T-cell (primary cell): Measurements from ENCODE around the gene ATP2A3. TPM values are rescaled to one million over a fixed set of nuclear protein-coding genes. Genes with fewer than 3 reads are reported as not detected.
A peak's percentile ranks its signal among the peaks of the same experiment; 100 is the strongest.

Source experiments
- ATAC-seq, 4 experiments: fragments of 200-7000 bp in 3 of 4; fragments of 150-1000 bp in 1 of 4; cut with Tn5 transposase; replicated peaks in 1 of 4; 1 replicate in 3 of 4; 2 replicates in 1 of 4; pipeline ENCODE4 v1.10.0; 2021; ENCODE audit warnings: moderate library complexity in 3 of 4, mild to moderate bottlenecking in 2 of 4, moderate number of reproducible peaks in 1 of 4
- CTCF ChIA-PET, 2 donors: fragments of 300-600 bp; sonication (Branson Sonifier 250); formaldehyde crosslinking; loops; one replicate each; lab custom pipeline; 2022; ENCODE audit warnings: antibody characterized with exemption in 2 of 2; lab: Charles Lee
- POLR2A ChIA-PET, 2 donors: fragments of 300-600 bp; sonication (Branson Sonifier 250); formaldehyde crosslinking; loops; one replicate each; lab custom pipeline; 2022; ENCODE audit warnings: antibody characterized with exemption in 2 of 2; lab: Charles Lee
- DNase-seq, 35 experiments: peaks; one replicate each; pipeline versions ENCODE4 v3.0.0 to v3.0.0-alpha.2; 2013 to 2023
- H3K27ac ChIP-seq: one replicate; pipeline ENCODE4 v1.5.1; 2013; ENCODE audit warnings: low read length
- H3K27me3 ChIP-seq, 2 experiments: replicated peaks in 1 of 2; 1 replicate in 1 of 2; 2 replicates in 1 of 2; pipeline versions ENCODE4 v1.6.1 to v1.7.0; 2013; ENCODE audit warnings: low read length in 1 of 2, mixed read lengths in 1 of 2; ENCODE audit not compliant: control insufficient read depth in 2 of 2, insufficient read depth in 2 of 2; ENCODE audit errors: extremely low read depth in 1 of 2
- H3K36me3 ChIP-seq, 2 donors: 1 replicate in 1 of 2; 2 replicates in 1 of 2; pipeline versions ENCODE4 v1.6.1 to v1.7.0; 2013; ENCODE audit warnings: low read length in 1 of 2; ENCODE audit not compliant: control insufficient read depth in 2 of 2, insufficient read depth in 1 of 2; ENCODE audit errors: extremely low read depth in 1 of 2
- H3K4me1 ChIP-seq, 2 experiments: 1 replicate in 1 of 2; 2 replicates in 1 of 2; pipeline versions ENCODE4 v1.6.1 to v1.7.0; 2013; ENCODE audit warnings: low read length in 2 of 2, mixed read lengths in 1 of 2; ENCODE audit not compliant: insufficient read depth in 2 of 2, control insufficient read depth in 1 of 2; ENCODE audit errors: extremely low read depth in 1 of 2
- H3K4me3 ChIP-seq, 2 donors: 1 replicate in 1 of 2; 2 replicates in 1 of 2; pipeline versions ENCODE4 v1.5.1 to v1.7.0; 2013; ENCODE audit warnings: mild to moderate bottlenecking in 2 of 2, low read length in 1 of 2, moderate library complexity in 1 of 2; ENCODE audit not compliant: control insufficient read depth in 1 of 2; ENCODE audit errors: extremely low read depth in 1 of 2
- H3K9me3 ChIP-seq: 2 replicates; pipeline ENCODE4 v1.7.0; 2013
- H3K27ac Mint-ChIP-seq, 2 donors: one replicate each; pipeline ENCODE4 v1.8.0; 2020 to 2021; ENCODE audit warnings: mild to moderate bottlenecking in 2 of 2, mixed read lengths in 2 of 2
- H3K27me3 Mint-ChIP-seq, 2 donors: one replicate each; pipeline ENCODE4 v1.8.0; 2021 to 2022; ENCODE audit warnings: mixed read lengths in 2 of 2
- H3K36me3 Mint-ChIP-seq: one replicate; pipeline ENCODE4 v1.8.0; 2021; ENCODE audit warnings: mixed read lengths
- H3K4me1 Mint-ChIP-seq, 3 donors: one replicate each; pipeline ENCODE4 v1.8.0; 2020 to 2022; ENCODE audit warnings: mixed read lengths in 3 of 3, mild to moderate bottlenecking in 1 of 3
- H3K4me3 Mint-ChIP-seq, 3 donors: one replicate each; pipeline ENCODE4 v1.8.0; 2020 to 2022; ENCODE audit warnings: mild to moderate bottlenecking in 3 of 3, mixed read lengths in 3 of 3, moderate library complexity in 3 of 3
- H3K9me3 Mint-ChIP-seq, 3 donors: one replicate each; pipeline ENCODE4 v1.8.0; 2020 to 2022; ENCODE audit warnings: mixed read lengths in 3 of 3
- WGBS: methylation state at CpG from one replicate; pipeline ENCODE4 v1.1.5; 2013; ENCODE audit warnings: missing lambda C conversion rate; ENCODE audit not compliant: insufficient coverage; 5-methylcytosine and 5-hydroxymethylcytosine counted together
- total RNA-seq, 35 experiments: library from RNA in 6 of 35; stranded (reverse) in 6 of 35; fragments of 120-200 nt in 1 of 35; gene quantifications; one replicate each; pipeline versions ENCODE4 v1.2.1 to v1.2.4 and lab custom pipeline; 2013 to 2026

The ATP2A3 gene
- total RNA-seq, 5 donors from 2014 or later (not counting 1 experiment from before 2014, with no cell fraction given): 228 to 303 (median 248) TPM

GRCh38 chr17:3886776-3887175, 77.5 kb downstream of the ATP2A3 start:
- Mint-ChIP-seq H3K27me3 (no peaks in the 10 kb centered on the region), H3K9me3 (no peaks in the 10 kb centered on the region), H3K27ac (peak overlapping the region; percentile 79 to 89), H3K4me1 (peaks cover 41 to 42% (median 42%) of the 10 kb centered on the region in 3 donors), H3K4me3 (peak overlapping the region; percentile 22 to 84 (median 34)), H3K36me3 (no peaks in the 10 kb centered on the region)
- peak overlapping the region; percentile 57 for H3K27ac ChIP-seq
- H3K36me3 ChIP-seq: peaks cover 4 to 15% of the 10 kb centered on the region in 2 donors
- H3K9me3 ChIP-seq: no peaks in the 10 kb centered on the region
- 40% methylated on average over 10 of the region's 10 CpGs for WGBS
- peak in 7 of 35 experiments; percentile 3 to 41 (median 17) for DNase-seq
- no peaks in the 10 kb centered on the region for H3K27me3 ChIP-seq
- CTCF ChIA-PET: no interaction called here
- H3K4me1 ChIP-seq: peaks cover 19 to 43% of the 10 kb centered on the region in 2 experiments
- peak; percentile 55 to 66 (median 61) for ATAC-seq
- POLR2A ChIA-PET: no interaction called here
- H3K4me3 ChIP-seq: peak overlapping the region; percentile 6 to 56

DNA sequence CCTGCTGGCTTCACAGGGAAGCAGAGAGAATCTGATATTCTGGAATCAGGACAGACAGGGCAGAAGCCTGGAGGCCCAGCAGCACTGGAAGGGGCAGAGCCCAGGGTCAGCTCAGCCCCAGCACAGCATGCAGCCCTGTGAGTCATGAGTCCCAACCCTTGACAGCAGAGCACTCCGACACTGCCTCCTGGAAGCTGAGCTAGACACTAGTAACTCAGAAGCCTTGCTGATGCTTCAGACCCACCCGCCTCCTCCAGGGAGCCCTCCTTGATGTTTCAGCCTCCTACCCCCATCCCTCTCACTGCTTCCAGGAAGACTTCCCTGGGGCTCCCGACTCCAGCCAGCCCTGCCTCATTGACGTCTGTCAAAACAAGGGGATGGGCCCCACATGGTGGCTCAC, 78.3 kb downstream of the ATP2A3 start:
- ChIA-PET POLR2A (no interaction called here), CTCF (no interaction called here)
- ATAC-seq: no peak
- Histone ChIP-seq H3K4me3 (no peak overlapping the region), H3K27ac (no peak overlapping the region), H3K9me3 (no peaks in the 10 kb centered on the region), H3K4me1 (peaks cover 19 to 35% of the 10 kb centered on the region in 2 experiments), H3K27me3 (no peaks in the 10 kb centered on the region), H3K36me3 (peaks cover 4 to 15% of the 10 kb centered on the region in 2 donors)
- H3K9me3 Mint-ChIP-seq: no peaks in the 10 kb centered on the region
- 92% methylated on average over 4 of the region's 4 CpGs for WGBS
- peaks cover 33 to 35% (median 34%) of the 10 kb centered on the region in 3 donors for H3K4me1 Mint-ChIP-seq
- H3K4me3 Mint-ChIP-seq: peak overlapping the region in 1 of 3 donors; percentile 84
- H3K27me3 Mint-ChIP-seq: no peaks in the 10 kb centered on the region
- peak overlapping the region; percentile 52 to 73 for H3K27ac Mint-ChIP-seq
- H3K36me3 Mint-ChIP-seq: no peaks in the 10 kb centered on the region
- no peak for DNase-seq

DNA sequence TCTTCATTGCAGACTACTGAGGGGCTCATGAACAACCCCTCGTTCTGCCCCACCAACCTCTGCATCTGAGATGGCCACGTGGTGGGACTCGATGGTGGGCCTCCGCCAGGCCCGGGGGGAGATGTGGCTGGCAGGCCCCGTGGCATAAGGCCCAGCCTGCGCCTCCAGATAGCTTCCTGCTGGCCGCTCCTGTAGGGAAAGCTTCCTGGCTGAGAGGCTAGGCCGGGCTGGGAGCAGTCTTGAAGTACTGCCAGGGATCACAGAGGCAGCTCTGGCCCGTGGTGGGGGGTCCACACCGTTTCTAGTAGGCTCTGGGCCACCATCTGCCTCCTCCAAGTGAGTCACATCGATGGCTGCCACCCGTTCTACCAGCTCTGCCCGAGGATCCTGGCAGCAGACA, 79.0 kb downstream of the ATP2A3 start:
- no peak overlapping the region for H3K27ac ChIP-seq
- Mint-ChIP-seq H3K4me3 (no peak overlapping the region), H3K27me3 (no peaks in the 10 kb centered on the region)

GRCh38 chr17:3884188-3884587, 80.0 kb downstream of the ATP2A3 start:
- DNase-seq (no peak), ATAC-seq (no peak)
- no peaks in the 10 kb centered on the region for H3K9me3 Mint-ChIP-seq
- no peaks in the 10 kb centered on the region for H3K9me3 ChIP-seq
- H3K36me3 ChIP-seq: peaks cover 4 to 17% of the 10 kb centered on the region in 2 donors
- no peak overlapping the region for H3K4me3 Mint-ChIP-seq
- ChIA-PET POLR2A (no interaction called here), CTCF (no interaction called here)
- no peaks in the 10 kb centered on the region for H3K27me3 ChIP-seq
- WGBS: 93% methylated on average over 10 of the region's 12 CpGs
- no peak overlapping the region for H3K4me3 ChIP-seq
- peaks cover 19 to 32% of the 10 kb centered on the region in 2 experiments for H3K4me1 ChIP-seq
- no peak overlapping the region for H3K27ac ChIP-seq
- no peak overlapping the region for H3K27ac Mint-ChIP-seq
- no peaks in the 10 kb centered on the region for H3K27me3 Mint-ChIP-seq
- H3K4me1 Mint-ChIP-seq: peaks cover 24 to 29% (median 28%) of the 10 kb centered on the region in 3 donors
- H3K36me3 Mint-ChIP-seq: peaks cover 8% of the 10 kb centered on the region

More for the DNA sequence above, 79.0 kb downstream of the ATP2A3 start:
- Mint-ChIP-seq H3K36me3 (no peaks in the 10 kb centered on the region), H3K9me3 (no peaks in the 10 kb centered on the region), H3K27ac (no peak overlapping the region), H3K4me1 (peaks cover 26 to 30% (median 30%) of the 10 kb centered on the region in 3 donors)
- no peaks in the 10 kb centered on the region for H3K27me3 ChIP-seq
- ChIA-PET CTCF (interaction anchor here in 1 of 2 donors (0.9 kb wide), 1 partner anchor 39 kb away, joined by 3 read pairs; no protein-coding TSS in a partner anchor), POLR2A (no interaction called here)
- no peaks in the 10 kb centered on the region for H3K9me3 ChIP-seq
- 91% methylated on average over 13 of the region's 14 CpGs for WGBS
- H3K4me3 ChIP-seq: no peak overlapping the region
- DNase-seq (no peak), ATAC-seq (no peak)
- H3K36me3 ChIP-seq: peaks cover 4 to 15% of the 10 kb centered on the region in 2 donors
- H3K4me1 ChIP-seq: peaks cover 19 to 32% of the 10 kb centered on the region in 2 experiments

DNA sequence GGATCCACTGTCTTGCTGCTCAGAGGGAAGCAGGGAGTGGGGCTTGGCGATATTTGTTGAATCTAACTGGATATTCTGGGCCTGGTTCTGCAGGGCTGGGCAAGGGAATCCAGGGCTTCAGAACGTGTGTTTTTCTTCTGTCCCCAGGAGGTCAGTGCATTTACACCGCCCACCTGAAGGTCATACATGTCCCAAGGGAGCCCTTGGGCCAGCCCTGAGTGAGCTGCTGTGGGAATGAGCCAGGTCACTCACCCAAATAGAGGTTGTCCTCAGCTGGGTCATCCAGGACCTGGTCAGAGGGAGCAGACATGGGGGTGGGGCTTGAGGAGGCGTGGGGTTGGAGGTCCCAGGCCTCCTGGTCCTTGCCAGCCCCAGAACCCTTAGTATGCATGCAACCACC, 82.0 kb downstream of the ATP2A3 start:
- Histone ChIP-seq H3K36me3 (peaks cover 4 to 19% of the 10 kb centered on the region in 2 donors), H3K4me1 (peaks cover 7 to 17% of the 10 kb centered on the region in 2 experiments), H3K4me3 (no peak overlapping the region), H3K27ac (no peak overlapping the region), H3K9me3 (no peaks in the 10 kb centered on the region), H3K27me3 (no peaks in the 10 kb centered on the region)
- CTCF ChIA-PET: no interaction called here
- no peaks in the 10 kb centered on the region for H3K27me3 Mint-ChIP-seq
- WGBS: 82% methylated on average over 2 of the region's 4 CpGs
- H3K9me3 Mint-ChIP-seq: no peaks in the 10 kb centered on the region
- peaks cover 12% of the 10 kb centered on the region for H3K36me3 Mint-ChIP-seq
- H3K27ac Mint-ChIP-seq: no peak overlapping the region
- POLR2A ChIA-PET: no interaction called here
- no peak for DNase-seq
- no peak for ATAC-seq
- no peak overlapping the region for H3K4me3 Mint-ChIP-seq
- peaks cover 13 to 17% (median 14%) of the 10 kb centered on the region in 3 donors for H3K4me1 Mint-ChIP-seq

DNA sequence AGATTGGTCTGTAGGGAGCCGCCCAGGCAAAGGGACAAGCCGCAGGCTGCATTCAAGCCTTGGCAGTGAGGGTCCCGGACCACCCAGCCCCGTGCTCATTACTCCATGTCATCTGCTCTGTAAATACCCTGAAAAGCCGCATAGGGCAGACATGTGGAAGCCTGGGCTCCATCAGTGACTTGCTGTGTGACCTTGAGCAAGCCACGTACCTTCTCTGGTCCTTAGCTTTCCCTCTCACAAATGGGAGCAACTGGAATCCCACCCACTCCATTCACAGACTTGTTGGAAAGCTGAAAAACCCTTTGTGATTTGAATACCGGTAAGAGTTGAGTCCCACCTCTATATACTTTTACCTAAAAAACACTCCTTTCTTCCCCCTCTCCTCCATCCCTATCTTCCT, 83.3 kb downstream of the ATP2A3 start:
- DNase-seq (no peak), ATAC-seq (no peak)
- H3K4me1 ChIP-seq: peaks cover 0 to 4% of the 10 kb centered on the region in 2 experiments
- no peak overlapping the region for H3K27ac ChIP-seq
- H3K36me3 Mint-ChIP-seq: peaks cover 12% of the 10 kb centered on the region
- WGBS: 87% methylated on average over 7 of the region's 7 CpGs
- H3K4me3 Mint-ChIP-seq: no peak overlapping the region
- H3K9me3 Mint-ChIP-seq: no peaks in the 10 kb centered on the region
- H3K36me3 ChIP-seq: peaks cover 4 to 19% of the 10 kb centered on the region in 2 donors
- H3K9me3 ChIP-seq: no peaks in the 10 kb centered on the region
- POLR2A ChIA-PET: no interaction called here
- H3K4me1 Mint-ChIP-seq: peaks cover under 1 to 4% (median under 1%) of the 10 kb centered on the region in 3 donors
- no peaks in the 10 kb centered on the region for H3K27me3 ChIP-seq
- H3K4me3 ChIP-seq: no peak overlapping the region
- H3K27ac Mint-ChIP-seq: no peak overlapping the region
- CTCF ChIA-PET: no interaction called here
- H3K27me3 Mint-ChIP-seq: no peaks in the 10 kb centered on the region
